Kidney tubule cell (primary cell): ENCODE data around the gene FGD1.
A peak's percentile ranks its signal among the peaks of the same experiment; 100 is the strongest.
"Not testable (repeated sequence)": the region's sequence is repeated elsewhere in the genome, so short reads cannot be mapped to it uniquely, and the experiment has no call there.

Experiments used
- DNase-seq: peaks from one replicate; pipeline ENCODE4 v3.0.0-alpha.2; 2018; ENCODE audit warnings: low spot score

The FGD1 gene

GRCh38 chrX:54495814-54496516 is at the start of gene FGD1:
Gene FGD1 (minus strand): TSS chrX:54496234. CDS start chrX:54495432, 802 bp downstream.
- peak; percentile 50 for DNase-seq

GRCh38 chrX:54542239-54542638 is 46.2 kb upstream of the FGD1 start:
- not testable (repeated sequence) for DNase-seq

GRCh38 chrX:54540289-54540688 is 44.3 kb upstream of the FGD1 start:
- peak; percentile 35 for DNase-seq

GRCh38 chrX:54534271-54534670 is 38.2 kb upstream of the FGD1 start:
- no peak for DNase-seq

GRCh38 chrX:54530357-54530900 is 34.4 kb upstream of the FGD1 start:
- DNase-seq: no peak

GRCh38 chrX:54529552-54530356 is 33.7 kb upstream of the FGD1 start, which contains the start of gene GNL3L:
Gene GNL3L (plus strand): TSS chrX:54530219. CDS start chrX:54532567, 2,348 bp downstream.
- DNase-seq: peak; percentile 86

- DNase-seq: no peak
Measured at GRCh38 chrX:54529151-54529550, 33.1 kb upstream of the FGD1 start.

- no peak for DNase-seq
Measured at GRCh38 chrX:54509400-54509799, 13.4 kb upstream of the FGD1 start.

GRCh38 chrX:54496936-54497335 is 902 bp upstream of the FGD1 start:
- no peak for DNase-seq

GRCh38 chrX:54496517-54496852 is 451 bp upstream of the FGD1 start:
- DNase-seq: no peak

GRCh38 chrX:54494989-54495813 is 833 bp downstream of the FGD1 start:
- DNase-seq: peak; percentile 24

- DNase-seq: no peak
Measured at GRCh38 chrX:54494166-54494988, 1.7 kb downstream of the FGD1 start.

- peak; percentile 65 for DNase-seq
Measured at GRCh38 chrX:54492340-54492739, 3.7 kb downstream of the FGD1 start.

GRCh38 chrX:54489819-54490218 is 6.2 kb downstream of the FGD1 start:
- DNase-seq: not testable (repeated sequence)

- DNase-seq: no peak
Measured at GRCh38 chrX:54484666-54485065, 11.4 kb downstream of the FGD1 start.

GRCh38 chrX:54483946-54484345 is 12.1 kb downstream of the FGD1 start:
- no peak for DNase-seq

GRCh38 chrX:54482839-54483593 is 13.0 kb downstream of the FGD1 start:
- no peak for DNase-seq

GRCh38 chrX:54479136-54480111 is 16.6 kb downstream of the FGD1 start:
- no peak for DNase-seq
